IPS DF 4.7 (cell line): ENCODE data around the gene KSR1.

Source experiments
- DNase-seq: peaks from one replicate; pipeline ENCODE4 v3.0.0-alpha.2; 2013; ENCODE audit warnings: low spot score; ENCODE audit errors: extremely low read depth

Gene KSR1

DNA sequence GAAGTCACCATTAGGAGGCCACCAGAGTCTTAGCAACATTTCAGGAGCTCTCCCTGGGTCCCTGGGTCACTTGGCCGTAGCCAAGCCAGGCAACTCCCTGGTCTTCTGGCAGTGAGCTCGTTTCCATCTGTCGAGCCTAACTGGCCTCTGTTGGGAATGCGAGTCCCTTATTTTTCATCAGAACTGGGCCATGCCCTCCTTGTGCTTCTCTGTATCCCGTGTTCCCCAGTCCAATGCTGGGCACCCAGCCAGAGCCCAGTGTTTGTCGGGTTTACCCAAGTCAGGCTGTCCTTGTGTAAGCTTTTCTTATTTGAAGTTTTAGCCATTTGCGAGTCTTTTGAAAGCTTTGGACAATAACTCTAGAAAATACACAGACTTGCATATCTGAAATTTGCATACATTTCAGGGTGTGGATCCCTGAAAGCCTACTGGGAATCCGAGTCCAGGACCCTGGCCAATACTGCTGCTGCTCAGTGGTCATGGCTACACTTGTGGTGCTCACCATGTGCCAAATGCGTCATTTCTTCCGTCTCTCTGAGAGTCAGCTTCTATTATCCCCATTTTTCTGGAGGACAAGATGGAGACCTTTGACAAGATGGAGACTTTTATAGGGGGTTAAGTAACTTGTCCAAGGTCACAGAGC lies 93.1 kb downstream of the KSR1 start:
- DNase-seq: no peak

DNA sequence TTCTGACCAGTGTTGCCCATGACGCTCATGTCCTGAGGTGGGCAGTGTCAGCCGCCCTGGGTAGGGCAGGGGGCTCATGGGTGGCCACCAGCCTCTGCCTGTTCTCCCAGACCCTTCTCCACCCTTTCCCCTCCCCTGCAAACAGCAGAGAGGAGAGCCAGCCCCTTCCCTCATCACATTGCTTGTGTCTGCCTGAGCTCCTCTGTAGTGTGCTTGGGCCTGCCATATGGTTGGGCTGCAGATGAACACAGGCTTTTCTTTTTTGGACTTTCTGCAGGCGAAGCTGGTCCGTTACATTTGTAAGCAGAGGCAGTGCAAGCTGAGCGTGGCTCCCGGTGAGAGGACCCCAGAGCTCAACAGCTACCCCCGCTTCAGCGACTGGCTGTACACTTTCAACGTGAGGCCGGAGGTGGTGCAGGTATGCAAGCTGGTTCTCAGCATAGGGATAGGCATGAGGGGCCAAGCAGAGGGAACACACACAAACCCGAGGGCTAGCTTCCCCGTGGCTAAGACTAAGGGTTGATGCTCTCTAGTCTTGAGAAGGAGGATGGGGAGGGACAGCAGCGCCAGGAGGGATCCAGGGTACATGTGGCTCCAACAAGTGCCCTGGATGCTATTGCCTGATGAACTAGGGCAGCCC lies 94.2 kb downstream of the KSR1 start:
- DNase-seq: no peak

GRCh38 chr17:27550974-27551505 lies 94.8 kb downstream of the KSR1 start:
- no peak for DNase-seq

DNA sequence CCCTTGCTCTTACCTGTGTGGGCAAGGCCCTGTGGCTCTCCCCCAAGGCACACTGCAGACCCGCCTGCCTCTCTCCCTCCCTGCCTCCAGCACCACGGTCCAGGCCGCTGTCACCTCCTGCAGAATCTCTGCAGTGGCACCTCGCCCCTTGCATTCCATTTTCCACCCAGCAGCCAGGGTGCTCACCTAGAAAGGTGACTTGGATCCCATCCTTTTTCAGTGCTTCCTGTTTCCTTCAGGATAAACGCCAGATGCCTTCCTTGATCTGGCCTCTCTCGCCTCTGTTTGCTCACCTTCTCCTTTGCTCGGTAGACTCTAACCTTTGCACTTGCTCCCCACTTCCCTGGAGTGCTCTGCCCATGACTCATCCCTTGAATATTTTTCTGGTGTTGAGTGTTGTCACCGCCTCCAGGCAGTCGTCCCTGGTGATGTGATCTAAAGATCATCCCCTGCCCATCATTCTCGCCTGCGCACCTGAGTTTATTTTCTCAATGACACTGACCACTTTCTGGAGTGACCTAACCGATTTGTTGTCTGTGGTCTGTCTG lies 95.5 kb downstream of the KSR1 start:
- DNase-seq: no peak

GRCh38 chr17:27552276-27552732 lies 96.1 kb downstream of the KSR1 start:
- no peak for DNase-seq

GRCh38 chr17:27553019-27553511 lies 96.8 kb downstream of the KSR1 start:
- DNase-seq: no peak

DNA sequence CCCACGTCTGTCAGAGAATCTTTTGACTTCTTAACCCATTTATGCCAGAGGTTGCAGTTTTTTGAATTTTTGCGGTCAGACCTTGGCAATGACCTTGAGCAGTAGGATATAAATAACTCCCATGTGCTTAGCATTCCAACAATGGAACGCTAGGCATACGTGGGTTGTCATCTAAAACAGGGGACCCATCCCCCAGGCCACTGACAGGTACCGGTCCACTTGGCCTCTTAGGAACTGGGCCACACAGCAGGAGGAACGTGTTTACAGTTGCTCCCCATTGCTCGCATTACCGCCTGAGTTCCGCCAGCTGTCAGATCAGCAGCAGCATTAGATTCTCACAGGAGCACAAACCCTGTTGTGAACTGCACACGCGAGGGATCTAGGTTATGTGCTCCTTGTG lies 97.9 kb downstream of the KSR1 start:
- no peak for DNase-seq

DNA sequence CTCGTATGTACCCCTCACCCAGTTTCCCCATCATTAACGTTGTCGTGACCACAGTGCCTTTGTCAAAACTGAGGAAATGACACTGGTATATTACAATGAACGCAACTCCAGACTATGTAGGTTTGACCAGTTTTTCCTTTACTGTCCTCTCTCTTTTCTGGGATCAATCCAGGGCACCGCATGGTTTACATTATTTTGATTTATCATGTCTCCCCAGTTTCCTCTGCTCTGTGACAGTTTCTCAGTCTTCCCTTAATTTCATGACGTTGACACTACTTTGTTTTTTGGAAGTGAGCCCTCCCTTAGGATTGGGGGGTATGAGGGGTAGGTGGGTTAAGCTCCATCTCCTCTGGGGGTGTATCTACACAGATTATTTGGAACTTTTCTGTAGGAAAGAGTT lies 98.7 kb downstream of the KSR1 start:
- DNase-seq: no peak

- DNase-seq: no peak
Observed at GRCh38 chr17:27555339-27555738, 99.1 kb downstream of the KSR1 start.

DNA sequence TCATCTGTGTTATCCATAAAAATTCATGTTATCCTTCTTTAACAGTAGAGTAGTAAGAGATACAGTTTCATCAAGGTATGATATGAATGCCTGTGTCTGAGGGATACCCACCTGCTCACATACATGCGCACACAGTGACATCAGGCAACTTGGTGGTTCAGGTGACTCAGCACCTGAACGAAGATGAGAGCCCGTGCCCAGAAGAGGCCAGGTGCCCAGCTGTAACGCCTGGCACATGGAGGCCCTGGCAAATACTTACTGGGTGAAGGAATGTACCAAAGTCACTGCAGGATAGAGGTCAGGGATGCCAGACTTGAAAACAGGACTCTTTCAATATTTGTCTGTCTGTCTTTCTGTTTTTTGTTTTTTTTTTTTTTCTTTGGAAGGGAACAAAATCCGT lies 102.1 kb downstream of the KSR1 start:
- DNase-seq: no peak

DNA sequence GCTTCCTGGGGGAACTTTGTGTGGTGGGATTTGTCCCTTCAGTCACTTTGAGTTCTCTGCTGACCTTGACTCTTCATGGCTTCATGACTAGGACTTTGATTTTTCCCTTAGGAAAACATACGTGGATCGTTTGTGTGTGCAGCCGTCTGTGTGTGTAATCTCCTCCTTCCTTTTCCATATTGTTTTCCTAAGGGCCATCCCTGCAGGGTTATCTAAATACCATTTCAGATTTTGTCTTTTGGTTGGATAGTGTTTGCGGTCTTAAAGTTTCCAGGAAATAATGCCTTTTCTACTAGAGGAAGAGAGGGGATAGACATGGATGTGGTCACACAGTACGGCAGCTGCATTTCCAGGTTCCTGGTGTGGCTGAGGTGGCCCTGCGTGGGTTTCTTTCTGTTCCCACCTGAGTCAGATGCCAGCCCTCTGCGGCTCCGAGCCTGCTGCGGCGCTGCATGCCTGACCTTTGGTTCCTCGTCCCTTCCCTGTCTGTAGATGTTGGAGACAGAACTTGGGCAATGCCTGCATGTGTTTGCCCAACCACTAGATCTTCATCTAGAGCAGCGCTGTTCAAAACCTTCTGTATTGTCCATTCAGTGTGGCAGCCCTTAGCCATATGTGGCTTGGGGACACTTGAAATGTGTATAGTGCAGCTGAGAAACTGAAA lies 102.7 kb downstream of the KSR1 start:
- no peak for DNase-seq

DNA sequence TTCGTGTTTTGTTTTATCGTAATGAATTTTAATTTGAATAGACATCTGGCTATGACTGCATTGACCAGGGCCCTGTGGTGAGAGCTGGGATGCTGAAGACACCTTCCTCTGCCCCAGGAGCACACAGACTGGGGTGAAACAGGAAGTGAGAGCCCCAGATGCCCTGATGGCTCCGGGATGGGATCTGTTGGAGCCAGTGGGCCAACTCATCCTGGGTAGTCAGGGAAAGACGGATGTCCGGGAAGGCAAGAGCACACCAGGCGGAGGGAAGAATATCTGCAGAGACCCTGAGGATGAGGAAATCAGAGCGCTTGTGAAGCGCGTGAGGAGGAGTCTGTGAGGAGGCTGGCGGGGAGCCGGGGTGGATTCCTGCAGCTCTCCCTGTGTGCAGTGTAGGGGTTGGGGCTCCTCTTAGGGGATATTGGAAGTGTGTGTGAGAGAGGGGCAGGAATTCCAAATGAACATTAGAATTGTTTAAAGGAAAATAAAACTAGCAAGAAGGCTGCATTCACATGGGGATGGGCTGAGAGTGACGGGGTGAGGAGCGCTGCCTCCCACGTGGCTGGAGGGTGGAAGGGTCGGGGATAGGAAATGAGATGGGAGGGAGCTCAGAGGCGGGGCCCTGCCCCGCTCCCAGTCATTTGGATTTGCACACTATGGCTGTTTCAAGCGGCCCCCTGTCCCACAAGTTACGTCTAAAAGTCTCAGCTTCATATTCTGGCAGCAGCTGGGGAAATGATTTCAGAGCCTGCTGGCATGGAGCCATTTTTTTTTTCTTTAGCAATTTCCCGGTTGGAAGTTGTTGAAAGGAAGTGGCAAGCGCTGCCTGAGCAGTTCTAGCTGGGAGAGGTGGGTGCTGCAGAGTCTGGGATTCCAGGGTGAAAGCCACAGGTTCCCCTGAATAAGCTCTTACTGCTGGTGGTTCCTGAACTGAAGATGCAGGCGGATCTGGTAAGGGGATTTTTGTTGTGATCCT lies 103.5 kb downstream of the KSR1 start:
- no peak for DNase-seq

DNA sequence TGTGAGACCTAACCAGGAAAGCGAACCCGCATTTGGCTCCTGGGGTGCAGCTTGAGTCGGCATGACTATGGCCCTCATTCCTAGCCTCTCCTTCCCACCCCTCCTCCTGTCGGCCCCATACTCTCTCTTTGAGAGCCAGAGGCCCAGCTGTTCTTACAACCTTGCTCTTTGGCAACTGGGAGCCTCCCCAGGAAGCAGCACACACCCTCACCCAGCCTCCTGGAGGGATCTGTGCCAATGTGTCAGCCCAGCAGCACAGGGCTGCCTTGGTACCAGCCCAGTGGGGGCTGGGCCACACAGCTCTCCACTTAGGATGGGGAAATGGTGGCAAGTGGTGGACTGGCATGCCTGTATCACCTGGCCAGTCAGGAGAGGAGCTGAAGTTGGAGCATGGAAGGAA lies 104.4 kb downstream of the KSR1 start:
- no peak for DNase-seq

DNA sequence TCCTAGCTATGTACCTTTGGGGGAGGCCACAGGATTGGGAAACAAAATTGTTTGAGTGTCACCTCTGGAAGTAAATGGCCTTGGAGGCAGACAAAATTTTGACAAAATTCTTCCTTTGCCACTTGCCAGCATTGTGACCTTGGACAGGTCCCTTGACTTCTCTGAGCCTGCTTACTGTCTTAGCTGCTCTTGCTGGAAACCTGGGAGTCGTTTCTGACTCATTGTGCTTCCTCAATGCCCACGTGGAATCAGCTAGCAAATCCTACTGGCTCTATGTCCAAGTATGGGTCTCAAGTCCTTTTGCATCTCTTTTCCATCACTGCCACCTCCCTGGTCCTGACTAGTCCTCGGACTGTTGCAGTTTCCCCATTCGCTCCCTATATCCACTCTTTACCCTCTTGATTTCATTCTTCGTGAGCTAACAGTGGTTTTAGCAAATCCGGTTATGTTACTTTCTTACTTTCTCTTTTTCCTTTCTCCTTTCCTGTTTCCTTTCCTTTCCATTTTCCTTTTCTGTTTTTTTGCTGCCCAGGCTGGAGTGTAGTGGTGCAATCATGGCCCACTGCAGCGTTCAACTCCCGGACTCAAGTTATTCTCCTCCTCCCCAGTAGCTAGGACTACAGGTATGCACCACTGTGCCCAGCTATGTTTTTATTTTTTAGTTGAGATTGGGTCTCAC lies 106.7 kb downstream of the KSR1 start:
- DNase-seq: no peak

GRCh38 chr17:27563532-27563931 lies 107.3 kb downstream of the KSR1 start:
- DNase-seq: no peak

- no peak for DNase-seq
Observed at GRCh38 chr17:27564463-27564862, 108.2 kb downstream of the KSR1 start.

GRCh38 chr17:27565874-27566670 lies 109.8 kb downstream of the KSR1 start:
- DNase-seq: no peak

- no peak for DNase-seq
Observed at GRCh38 chr17:27566671-27567562, 110.7 kb downstream of the KSR1 start.

DNA sequence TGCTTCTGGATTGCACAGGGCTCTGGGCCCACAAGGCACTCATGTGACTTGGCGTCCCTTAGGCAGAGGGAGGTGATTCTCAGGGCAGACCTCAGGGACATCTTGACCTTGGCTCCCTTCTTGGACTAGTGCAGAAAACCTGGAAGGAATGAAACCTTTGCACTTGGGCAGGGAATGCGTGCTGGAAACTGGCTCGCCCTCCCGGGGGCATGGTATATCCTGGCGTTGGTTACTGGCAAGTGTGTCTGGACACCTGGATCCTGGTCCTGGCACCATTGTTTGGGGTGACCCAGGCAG lies 111.3 kb downstream of the KSR1 start:
- DNase-seq: no peak
